ENCODE measurements around the gene ANKRD17. TPM values are rescaled to one million over a fixed set of nuclear protein-coding genes. Genes with fewer than 3 reads are reported as not detected.
"Not testable (repeated sequence)": the region's sequence is repeated elsewhere in the genome, so short reads cannot be mapped to it uniquely, and the experiment has no call there.

ANKRD17 gene
- total and polyA plus RNA-seq, 5 donors = 9.6 to 59.4 (median 52.3) TPM

DNA sequence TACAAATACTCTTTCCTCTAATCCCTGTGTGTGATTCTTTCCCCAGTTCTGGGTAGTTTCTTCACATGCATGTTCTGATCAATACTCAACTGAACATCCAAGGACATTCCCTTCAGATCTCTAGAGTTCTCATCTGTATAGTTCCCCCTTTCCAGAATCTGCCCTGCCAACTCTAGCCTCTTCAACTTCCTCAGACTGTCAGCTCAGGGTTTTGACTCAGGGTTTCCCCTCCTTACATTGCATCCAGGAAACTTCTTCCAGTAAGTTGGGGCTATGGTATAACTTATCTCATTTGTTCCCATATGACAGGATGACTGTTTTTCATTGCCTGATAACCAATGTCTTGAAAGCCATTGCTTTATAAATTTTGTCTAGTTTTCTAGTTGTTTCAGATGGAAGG is 14.2 kb upstream of the ANKRD17 start:
- H3K4me1 ChIP-seq (ENCODE audit: control insufficient read depth, insufficient read depth, low read length) = peaks cover 3% of the 10 kb centered on the region
- intact Hi-C loops (cut with DNase I) = no loop called here

DNA sequence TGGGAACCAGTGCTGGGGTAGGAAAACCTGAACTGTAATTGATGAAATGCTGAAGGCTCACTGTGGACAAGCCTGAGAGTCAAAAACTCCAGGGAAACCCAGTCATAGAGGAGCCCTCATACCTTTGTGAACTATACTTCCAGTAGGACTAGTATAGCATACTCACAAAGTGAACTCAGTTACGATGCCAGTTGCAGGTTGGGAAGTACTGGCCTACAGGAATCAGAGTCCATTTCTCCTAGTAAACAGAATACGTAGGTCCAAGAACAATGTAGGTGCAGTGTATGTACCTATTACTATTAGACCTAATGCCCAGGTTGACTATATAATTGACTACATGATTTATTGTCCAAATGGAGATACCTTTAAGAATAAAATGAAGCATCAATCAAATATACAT is 8.5 kb upstream of the ANKRD17 start:
- DNase-seq = no peak
- 84% methylated on average over 2 of the region's 2 CpGs for WGBS
- Histone ChIP-seq H3K9me3 (ENCODE audit: control insufficient read depth, low read length) (no peaks in the 10 kb centered on the region), H3K27ac (ENCODE audit: low read length) (no peak overlapping the region), H3K27me3 (ENCODE audit: control insufficient read depth, insufficient read depth) (no peaks in the 10 kb centered on the region), H3K4me1 (ENCODE audit: control insufficient read depth, insufficient read depth, low read length) (no peaks in the 10 kb centered on the region), H3K4me3 (ENCODE audit: low read length) (no peak overlapping the region)
- no peak for ATAC-seq
- intact Hi-C loops (cut with DNase I) = no loop called here

More for the DNA sequence above, 14.2 kb upstream of the ANKRD17 start:
- H3K9me3 ChIP-seq (ENCODE audit: control insufficient read depth, low read length) = no peaks in the 10 kb centered on the region
- ATAC-seq (no peak), DNase-seq (no peak)
- H3K4me3 ChIP-seq (ENCODE audit: low read length) = no peak overlapping the region
- H3K27ac ChIP-seq (ENCODE audit: low read length) = no peak overlapping the region
- H3K27me3 ChIP-seq (ENCODE audit: control insufficient read depth, insufficient read depth) = no peaks in the 10 kb centered on the region

DNA sequence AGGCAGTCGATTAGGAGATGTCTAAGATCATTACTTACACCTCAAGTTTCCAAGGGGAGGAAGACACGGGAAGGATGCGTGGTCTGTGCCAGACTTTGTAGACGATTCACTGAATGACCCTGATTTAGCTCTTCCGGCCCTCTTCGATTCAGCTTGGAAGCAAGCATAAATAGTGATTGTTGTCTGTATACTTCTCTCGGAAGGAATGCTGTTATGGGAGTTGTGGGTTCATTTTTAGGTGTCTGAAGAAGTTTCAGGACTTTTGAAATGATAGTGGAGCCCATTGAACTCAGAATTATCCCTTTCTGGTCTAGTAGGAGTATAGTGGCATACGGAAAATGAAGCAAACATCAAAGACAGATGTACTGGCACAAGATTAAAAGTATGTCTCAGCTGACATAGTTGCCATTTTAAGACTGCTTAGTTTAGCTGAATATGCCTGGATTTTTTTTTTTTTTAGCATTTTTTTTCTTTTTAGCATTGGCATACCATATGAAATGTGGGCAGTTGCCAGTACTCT is 1.0 kb upstream of the ANKRD17 start:
- Histone ChIP-seq H3K4me1 (ENCODE audit: control insufficient read depth, insufficient read depth, low read length) (no peaks in the 10 kb centered on the region), H3K9me3 (ENCODE audit: control insufficient read depth, low read length) (no peaks in the 10 kb centered on the region), H3K4me3 (ENCODE audit: low read length) (peak overlapping the region; percentile 87), H3K27ac (ENCODE audit: low read length) (peak overlapping the region; percentile 97), H3K27me3 (ENCODE audit: control insufficient read depth, insufficient read depth) (no peaks in the 10 kb centered on the region)
- intact Hi-C loops (cut with DNase I) = loop anchor here in 3 of 4 donors (5.0 to 10.0 kb wide), 4 partner anchors 37 to 192 kb away; partner anchors contain the start of gene COX18 (in 1 of the 3)
- DNase-seq (no peak), ATAC-seq (peak; percentile 1 to 14)
- 1% methylated on average over 8 of the region's 8 CpGs for WGBS

DNA sequence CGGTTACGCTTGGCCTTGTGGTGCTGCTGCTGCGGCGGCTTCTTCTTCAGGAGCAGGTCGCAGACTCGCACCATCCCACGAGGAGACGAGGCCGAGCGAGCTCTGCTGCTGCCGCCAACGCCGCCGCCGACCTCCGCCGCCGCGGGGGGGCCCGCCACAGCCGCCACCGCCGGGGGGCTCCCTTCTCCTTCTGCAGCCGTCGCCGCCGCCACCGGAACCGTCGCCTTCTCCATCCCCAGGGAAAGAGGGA is 237 bp downstream of the ANKRD17 start:
- H3K9me3 ChIP-seq (ENCODE audit: control insufficient read depth, low read length) = no peaks in the 10 kb centered on the region
- H3K4me3 ChIP-seq (ENCODE audit: low read length) = peak overlapping the region; percentile 87
- ATAC-seq (no peak), DNase-seq (no peak)
- no peaks in the 10 kb centered on the region for H3K4me1 ChIP-seq (ENCODE audit: control insufficient read depth, insufficient read depth, low read length)
- WGBS = under 1% methylated on average over 30 of the region's 30 CpGs
- intact Hi-C loops (cut with DNase I) = loop anchor here in 3 of 4 donors (5.0 to 10.0 kb wide), 4 partner anchors 36 to 191 kb away; partner anchors contain the start of gene COX18 (in 1 of the 3)
- H3K27me3 ChIP-seq (ENCODE audit: control insufficient read depth, insufficient read depth) = no peaks in the 10 kb centered on the region
- peak overlapping the region; percentile 97 for H3K27ac ChIP-seq (ENCODE audit: low read length)

DNA sequence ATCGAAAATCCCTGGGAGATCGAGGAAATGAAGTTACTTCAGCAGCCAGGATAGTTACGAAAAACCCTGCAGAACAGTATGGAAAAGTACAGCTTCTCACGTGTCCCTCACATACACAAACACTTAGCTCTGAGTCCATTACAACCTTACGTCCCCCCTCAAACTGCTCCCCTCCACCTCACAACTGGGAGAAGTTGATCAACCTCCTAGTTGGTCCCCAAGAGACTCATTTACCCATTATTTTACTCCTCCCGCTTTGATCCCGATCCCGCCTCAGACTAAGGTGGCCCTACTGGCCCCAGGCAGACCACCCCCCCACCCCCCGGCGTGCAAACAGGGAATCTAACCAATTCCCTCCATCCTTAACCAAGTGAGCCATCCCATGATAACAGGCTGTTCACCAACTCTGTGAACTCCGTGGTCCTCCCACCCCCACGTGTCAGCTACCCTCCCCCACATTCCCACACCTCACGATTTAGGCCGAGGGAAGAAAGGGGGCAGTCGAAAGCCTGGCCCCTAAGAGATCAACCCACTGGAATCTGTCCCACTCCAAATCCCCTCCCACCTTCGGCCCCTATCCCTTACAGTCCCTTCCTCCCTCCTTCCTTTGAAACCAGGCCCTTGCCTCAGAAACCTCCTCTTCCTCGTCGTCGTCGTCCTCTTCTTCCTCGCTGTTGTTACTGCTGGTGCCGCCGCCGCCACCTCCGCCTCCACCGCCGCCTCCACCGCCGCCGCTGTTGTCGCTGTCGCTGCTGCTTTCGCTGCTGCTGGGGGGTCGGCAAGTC is 755 bp downstream of the ANKRD17 start:
- WGBS = under 1% methylated on average over 34 of the region's 34 CpGs
- ATAC-seq (peak; percentile 3 to 4), DNase-seq (peak in 2 of 3 donors; percentile 25 to 68)
- Histone ChIP-seq H3K4me3 (ENCODE audit: low read length) (peak overlapping the region; percentile 87), H3K9me3 (ENCODE audit: control insufficient read depth, low read length) (no peaks in the 10 kb centered on the region), H3K4me1 (ENCODE audit: control insufficient read depth, insufficient read depth, low read length) (no peaks in the 10 kb centered on the region), H3K27me3 (ENCODE audit: control insufficient read depth, insufficient read depth) (no peaks in the 10 kb centered on the region), H3K27ac (ENCODE audit: low read length) (peak overlapping the region; percentile 97)
- intact Hi-C loops (cut with DNase I) = loop anchor here in 3 of 4 donors (5.0 to 10.0 kb wide), 4 partner anchors 36 to 191 kb away; partner anchors contain the start of gene COX18 (in 1 of the 3)

DNA sequence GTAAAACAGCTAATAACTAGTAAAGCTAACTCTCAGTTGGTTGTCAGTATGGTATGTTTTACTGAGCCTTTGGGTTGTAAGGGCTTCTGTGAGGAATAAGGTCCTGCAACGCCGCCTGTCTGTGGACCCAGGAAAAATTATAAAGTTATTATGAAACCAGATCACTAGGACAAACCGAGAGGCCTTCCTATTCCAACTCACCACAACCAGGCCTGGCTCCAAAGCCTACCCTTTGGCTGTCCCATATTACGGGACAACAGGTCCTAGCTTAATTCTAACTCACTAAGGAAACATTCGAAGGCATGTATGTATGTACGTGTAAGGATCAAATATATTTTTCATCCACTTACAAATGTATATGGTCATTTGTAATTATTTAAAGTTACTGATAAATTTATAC is 1.4 kb downstream of the ANKRD17 start:
- WGBS = 2% methylated on average over 6 of the region's 6 CpGs
- Histone ChIP-seq H3K4me3 (ENCODE audit: low read length) (peak overlapping the region; percentile 87), H3K27me3 (ENCODE audit: control insufficient read depth, insufficient read depth) (no peaks in the 10 kb centered on the region), H3K9me3 (ENCODE audit: control insufficient read depth, low read length) (no peaks in the 10 kb centered on the region), H3K27ac (ENCODE audit: low read length) (no peak overlapping the region), H3K4me1 (ENCODE audit: control insufficient read depth, insufficient read depth, low read length) (no peaks in the 10 kb centered on the region)
- peak; percentile 77 to 86 (median 78) for DNase-seq
- intact Hi-C loops (cut with DNase I) = loop anchor here in 3 of 4 donors (5.0 to 10.0 kb wide), 4 partner anchors 35 to 190 kb away; partner anchors contain the start of gene COX18 (in 1 of the 3)
- peak; percentile 54 to 60 for ATAC-seq

DNA sequence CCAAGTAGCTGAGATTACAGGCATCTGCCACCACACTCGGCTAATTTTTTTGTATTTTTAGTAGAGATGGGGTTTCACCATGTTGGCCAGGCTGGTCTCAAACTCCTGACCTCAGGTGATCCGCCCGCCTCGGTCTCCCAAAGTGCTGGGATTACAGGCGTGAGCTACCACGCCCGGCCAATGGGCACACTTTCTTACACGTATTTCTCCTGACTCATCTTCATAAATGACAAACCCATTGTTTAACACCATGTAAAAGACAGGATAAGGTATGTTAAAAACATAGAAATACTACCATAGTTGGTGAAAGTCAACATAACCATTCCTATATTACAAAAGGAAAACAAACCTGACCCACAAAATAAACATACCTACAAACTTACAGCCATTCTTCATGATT is 2.8 kb downstream of the ANKRD17 start:
- intact Hi-C loops (cut with DNase I) = loop anchor here in 3 of 4 donors (5.0 to 10.0 kb wide), 4 partner anchors 34 to 189 kb away; partner anchors contain the start of gene COX18 (in 1 of the 3)
- not testable (repeated sequence) for ATAC-seq; H3K4me1 ChIP-seq (ENCODE audit: control insufficient read depth, insufficient read depth, low read length); H3K27ac ChIP-seq (ENCODE audit: low read length); H3K27me3 ChIP-seq (ENCODE audit: control insufficient read depth, insufficient read depth); DNase-seq; H3K9me3 ChIP-seq (ENCODE audit: control insufficient read depth, low read length)
- WGBS = 92% methylated on average over 8 of the region's 8 CpGs
- H3K4me3 ChIP-seq (ENCODE audit: low read length) = peak overlapping the region; percentile 87

DNA sequence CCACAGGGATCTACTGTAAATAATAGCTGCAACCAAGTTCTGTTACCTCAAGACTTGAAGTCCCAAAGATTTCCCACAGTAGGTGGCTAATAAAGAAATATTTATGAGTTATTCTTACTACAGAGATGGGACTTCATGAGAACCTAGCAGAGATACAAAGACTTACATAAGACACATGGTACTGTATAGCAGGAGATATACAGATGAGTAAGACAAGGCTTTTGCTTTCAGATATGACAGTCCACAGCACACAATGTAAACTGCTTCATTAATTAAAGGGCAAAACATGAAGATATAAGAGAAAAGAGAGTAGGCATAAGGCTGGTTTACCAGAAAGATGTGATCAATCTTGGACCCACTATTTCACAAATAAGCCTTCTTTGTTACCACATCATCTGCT is 6.6 kb downstream of the ANKRD17 start:
- Histone ChIP-seq H3K4me3 (ENCODE audit: low read length) (no peak overlapping the region), H3K4me1 (ENCODE audit: control insufficient read depth, insufficient read depth, low read length) (no peaks in the 10 kb centered on the region), H3K27ac (ENCODE audit: low read length) (no peak overlapping the region), H3K27me3 (ENCODE audit: control insufficient read depth, insufficient read depth) (no peaks in the 10 kb centered on the region), H3K9me3 (ENCODE audit: control insufficient read depth, low read length) (no peaks in the 10 kb centered on the region)
- ATAC-seq (no peak), DNase-seq (no peak)
- intact Hi-C loops (cut with DNase I) = loop anchor here in 2 of 4 donors (10.0 kb wide), 1 partner anchor 107 kb away; no protein-coding TSS in a partner anchor

DNA sequence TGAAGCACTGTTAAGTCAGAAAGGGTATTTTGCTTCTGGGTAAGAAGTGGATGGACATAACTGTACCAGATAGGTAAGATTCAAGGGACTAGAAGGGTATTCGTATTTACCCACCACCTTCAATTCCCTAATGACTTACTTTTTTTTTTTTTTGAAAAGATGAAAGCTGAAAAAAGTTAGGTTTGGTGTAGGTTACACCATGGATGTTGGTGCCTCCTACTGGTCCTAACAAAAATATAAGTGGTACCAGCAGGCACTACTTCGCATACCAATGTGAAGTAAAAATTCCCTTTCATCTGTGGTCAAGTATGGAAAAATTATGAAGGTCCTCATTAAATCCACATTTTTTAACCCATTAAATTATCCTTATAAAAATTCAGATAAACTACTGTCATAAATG is 7.2 kb downstream of the ANKRD17 start:
- no peak for ATAC-seq
- 92% methylated on average over 2 of the region's 2 CpGs for WGBS
- intact Hi-C loops (cut with DNase I) = loop anchor here in 2 of 4 donors (10.0 kb wide), 1 partner anchor 107 kb away; no protein-coding TSS in a partner anchor
- H3K27me3 ChIP-seq (ENCODE audit: control insufficient read depth, insufficient read depth) = no peaks in the 10 kb centered on the region
- no peak overlapping the region for H3K4me3 ChIP-seq (ENCODE audit: low read length)
- H3K4me1 ChIP-seq (ENCODE audit: control insufficient read depth, insufficient read depth, low read length) = no peaks in the 10 kb centered on the region
- no peak for DNase-seq
- no peaks in the 10 kb centered on the region for H3K9me3 ChIP-seq (ENCODE audit: control insufficient read depth, low read length)
- H3K27ac ChIP-seq (ENCODE audit: low read length) = no peak overlapping the region

DNA sequence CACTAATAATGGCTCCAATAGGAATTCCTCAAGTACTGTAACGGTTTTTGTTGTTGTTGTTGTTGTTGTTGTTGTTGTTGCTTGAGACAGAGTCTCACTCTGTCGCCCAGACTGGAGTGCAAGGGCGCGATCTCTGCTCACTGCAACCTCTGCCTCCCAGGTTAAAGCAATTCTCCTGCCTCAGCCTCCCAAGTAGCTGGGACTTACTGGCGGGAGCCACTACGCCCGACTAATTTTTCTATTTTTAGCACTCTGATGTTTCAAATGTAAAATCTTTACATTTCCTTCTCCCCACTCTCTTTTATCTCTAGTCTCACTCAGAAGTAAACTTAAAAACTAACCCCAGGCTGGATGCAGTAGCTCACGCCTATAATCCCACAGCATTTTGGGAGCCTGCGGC is 8.0 kb downstream of the ANKRD17 start:
- DNase-seq = no peak
- H3K27me3 ChIP-seq (ENCODE audit: control insufficient read depth, insufficient read depth) = no peaks in the 10 kb centered on the region
- 90% methylated on average over 9 of the region's 9 CpGs for WGBS
- intact Hi-C loops (cut with DNase I) = loop anchor here in 2 of 4 donors (10.0 kb wide), 1 partner anchor 106 kb away; no protein-coding TSS in a partner anchor
- no peaks in the 10 kb centered on the region for H3K9me3 ChIP-seq (ENCODE audit: control insufficient read depth, low read length)
- H3K4me3 ChIP-seq (ENCODE audit: low read length) = no peak overlapping the region
- H3K27ac ChIP-seq (ENCODE audit: low read length) = no peak overlapping the region
- no peak for ATAC-seq
- H3K4me1 ChIP-seq (ENCODE audit: control insufficient read depth, insufficient read depth, low read length) = no peaks in the 10 kb centered on the region

DNA sequence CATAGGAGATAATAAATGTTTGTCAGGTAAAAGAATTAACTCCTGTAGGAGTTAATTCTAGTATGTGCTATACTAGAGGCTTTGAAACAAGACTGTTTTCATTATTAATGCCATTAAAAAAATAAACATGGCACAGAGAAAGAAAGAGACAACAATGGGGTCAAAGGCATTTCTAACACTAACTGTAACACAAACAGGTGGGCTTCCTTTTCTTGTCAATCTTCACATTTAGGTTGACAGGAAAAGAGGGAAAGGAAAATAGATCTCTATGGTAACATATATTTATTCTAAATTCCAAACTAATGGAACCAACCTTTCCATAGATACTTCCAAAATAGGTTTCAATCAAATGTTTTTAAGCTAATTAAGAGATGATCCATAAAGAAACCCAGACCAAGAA is 9.8 kb downstream of the ANKRD17 start:
- H3K9me3 ChIP-seq (ENCODE audit: control insufficient read depth, low read length) = no peaks in the 10 kb centered on the region
- ATAC-seq (no peak), DNase-seq (no peak)
- intact Hi-C loops (cut with DNase I) = no loop called here
- no peak overlapping the region for H3K4me3 ChIP-seq (ENCODE audit: low read length)
- H3K27me3 ChIP-seq (ENCODE audit: control insufficient read depth, insufficient read depth) = no peaks in the 10 kb centered on the region
- no peak overlapping the region for H3K27ac ChIP-seq (ENCODE audit: low read length)
- H3K4me1 ChIP-seq (ENCODE audit: control insufficient read depth, insufficient read depth, low read length) = peaks cover 2% of the 10 kb centered on the region
